Measurements from ENCODE around the gene ATG9A. TPM values are rescaled to one million over a fixed set of nuclear protein-coding genes. Genes with fewer than 3 reads are reported as not detected.
A peak's percentile ranks its signal among the peaks of the same experiment; 100 is the strongest.

ATG9A gene
- total RNA-seq, 1 donor from 2014 or later = 62.4 TPM

- Histone ChIP-seq H3K9me3 (no peaks in the 10 kb centered on the region), H3K27ac (peak overlapping the region; percentile 84), H3K4me3 (peak overlapping the region; percentile 45 to 60), H3K4me1 (peaks cover 40% of the 10 kb centered on the region), H3K27me3 (no peaks in the 10 kb centered on the region), H3K36me3 (peaks cover 0 to 67% of the 10 kb centered on the region in 2 donors)
- intact Hi-C loops (cut with DNase I) = loop anchor here (2.0 kb wide), 1 partner anchor 41 kb away; the partner anchor contains the start of gene CNPPD1
- TF ChIP-seq POLR2A (IDR thresholded peaks at IDR 0.05) (no peak), CTCF (IDR thresholded peaks at IDR 0.05) (no peak), POLR2AphosphoS5 (IDR thresholded peaks at IDR 0.05; ENCODE audit: insufficient read depth in 1 of 2, low read depth in 1 of 2) (no peak)
- DNase-seq (ENCODE audit: extremely low spot score in 2 of 2) = no peak
Measured at GRCh38 chr2:219218217-219218731, 11.2 kb downstream of the ATG9A start.

- no peak overlapping the region for H3K27ac ChIP-seq
- H3K36me3 ChIP-seq = peaks cover 0 to 60% of the 10 kb centered on the region in 2 donors
- H3K4me1 ChIP-seq = peaks cover 40% of the 10 kb centered on the region
- no peaks in the 10 kb centered on the region for H3K27me3 ChIP-seq
- no peak for TF ChIP-seq POLR2A (IDR thresholded peaks at IDR 0.05)
- TF ChIP-seq CTCF (IDR thresholded peaks at IDR 0.05) = no peak
- no peak for TF ChIP-seq POLR2AphosphoS5 (IDR thresholded peaks at IDR 0.05; ENCODE audit: insufficient read depth in 1 of 2, low read depth in 1 of 2)
- intact Hi-C loops (cut with DNase I) = no loop called here
- H3K4me3 ChIP-seq = no peak overlapping the region
- no peak for DNase-seq (ENCODE audit: extremely low spot score in 2 of 2)
- no peaks in the 10 kb centered on the region for H3K9me3 ChIP-seq
Measured at GRCh38 chr2:219216535-219216915, 12.9 kb downstream of the ATG9A start.

GRCh38 chr2:219215871-219216534 lies 13.4 kb downstream of the ATG9A start:
- intact Hi-C loops (cut with DNase I) = no loop called here
- Histone ChIP-seq H3K4me3 (no peak overlapping the region), H3K4me1 (peaks cover 40% of the 10 kb centered on the region), H3K36me3 (peaks cover 0 to 55% of the 10 kb centered on the region in 2 donors), H3K27ac (no peak overlapping the region), H3K9me3 (no peaks in the 10 kb centered on the region), H3K27me3 (no peaks in the 10 kb centered on the region)
- TF ChIP-seq CTCF (IDR thresholded peaks at IDR 0.05) (no peak), POLR2AphosphoS5 (IDR thresholded peaks at IDR 0.05; ENCODE audit: insufficient read depth in 1 of 2, low read depth in 1 of 2) (no peak), POLR2A (IDR thresholded peaks at IDR 0.05) (no peak)
- DNase-seq (ENCODE audit: extremely low spot score in 2 of 2) = no peak

GRCh38 chr2:219214786-219215185 lies 14.7 kb downstream of the ATG9A start:
- Histone ChIP-seq H3K9me3 (no peaks in the 10 kb centered on the region), H3K4me1 (peaks cover 36% of the 10 kb centered on the region), H3K36me3 (peaks cover 0 to 47% of the 10 kb centered on the region in 2 donors), H3K27me3 (no peaks in the 10 kb centered on the region), H3K27ac (no peak overlapping the region), H3K4me3 (no peak overlapping the region)
- no peak for TF ChIP-seq CTCF (IDR thresholded peaks at IDR 0.05)
- TF ChIP-seq POLR2A (IDR thresholded peaks at IDR 0.05) = no peak
- no peak for TF ChIP-seq POLR2AphosphoS5 (IDR thresholded peaks at IDR 0.05; ENCODE audit: insufficient read depth in 1 of 2, low read depth in 1 of 2)
- intact Hi-C loops (cut with DNase I) = no loop called here
- no peak for DNase-seq (ENCODE audit: extremely low spot score in 2 of 2)

GRCh38 chr2:219214141-219214540 lies 15.3 kb downstream of the ATG9A start:
- DNase-seq (ENCODE audit: extremely low spot score in 2 of 2) = no peak
- no peaks in the 10 kb centered on the region for H3K9me3 ChIP-seq
- intact Hi-C loops (cut with DNase I) = no loop called here
- TF ChIP-seq POLR2A (IDR thresholded peaks at IDR 0.05) (no peak), POLR2AphosphoS5 (IDR thresholded peaks at IDR 0.05; ENCODE audit: insufficient read depth in 1 of 2, low read depth in 1 of 2) (no peak), CTCF (IDR thresholded peaks at IDR 0.05) (no peak)
- no peak overlapping the region for H3K27ac ChIP-seq
- peaks cover 0 to 50% of the 10 kb centered on the region in 2 donors for H3K36me3 ChIP-seq
- H3K4me1 ChIP-seq = peaks cover 30% of the 10 kb centered on the region
- H3K4me3 ChIP-seq = no peak overlapping the region
- H3K27me3 ChIP-seq = no peaks in the 10 kb centered on the region

All from vagina (tissue), 2 donors.